Adipose tissue (tissue), 3 donors: ENCODE results near the gene CNN2. TPM values are rescaled to one million over a fixed set of nuclear protein-coding genes. Genes with fewer than 3 reads are reported as not detected.

ENCODE experiments used
- H3K27ac ChIP-seq: one replicate; pipeline ENCODE4 v1.5.1; 2013; ENCODE audit warnings: low read depth, low read length
- WGBS, 3 donors: extraction: QIAGEN DNeasy Blood & Tissue Kit; methylation state at CpG; one replicate each; pipeline ENCODE4 v1.1.7; 2013; 5-methylcytosine and 5-hydroxymethylcytosine counted together
- polyA plus RNA-seq, 3 donors: library from polyadenylated mRNA; stranded (reverse); fragments of 200-250 nt; gene quantifications; one replicate each; pipeline ENCODE4 v1.2.3, GENCODE V29; 2013
- donor health status: healthy with polysubstance abuse.
- donor health status: Bipolar disorder and iron deficiency.
- donor health status: healthy.

CNN2 gene
- polyA plus RNA-seq, 3 donors: 39.3 to 107 (median 76.1) TPM

- WGBS, 3 donors: 37 to 67% (median 51%) methylated on average over 45 of the region's 45 CpGs
- H3K27ac ChIP-seq: no peak overlapping the region
Measured at GRCh38 chr19:1068009-1069001, 41.9 kb downstream of the CNN2 start.

GRCh38 chr19:1069009-1069779 is 42.8 kb downstream of the CNN2 start:
- WGBS, 3 donors: 32 to 64% (median 35%) methylated on average over 25 of the region's 25 CpGs

GRCh38 chr19:1070576-1070930 is 44.1 kb downstream of the CNN2 start:
- WGBS, 3 donors: 22 to 44% (median 36%) methylated on average over 21 of the region's 21 CpGs
- no peak overlapping the region for H3K27ac ChIP-seq

More at GRCh38 chr19:1069009-1069779, 42.8 kb downstream of the CNN2 start:
- no peak overlapping the region for H3K27ac ChIP-seq

- 14 to 43% (median 29%) methylated on average over 77 to 99 of the region's 99 CpGs for WGBS, 3 donors
- no peak overlapping the region for H3K27ac ChIP-seq
Measured at GRCh38 chr19:1070931-1071791, 44.8 kb downstream of the CNN2 start.

- WGBS, 3 donors: 77 to 87% (median 84%) methylated on average over 11 of the region's 11 CpGs
- no peak overlapping the region for H3K27ac ChIP-seq
Measured at GRCh38 chr19:1072371-1073015, 46.1 kb downstream of the CNN2 start.

GRCh38 chr19:1073063-1073955 is 46.9 kb downstream of the CNN2 start:
- WGBS, 3 donors: 86 to 94% (median 91%) methylated on average over 30 of the region's 30 CpGs
- no peak overlapping the region for H3K27ac ChIP-seq

- no peak overlapping the region for H3K27ac ChIP-seq
- 67 to 81% (median 70%) methylated on average over 27 to 28 of the region's 28 CpGs for WGBS, 3 donors
Measured at GRCh38 chr19:1073956-1074517, 47.6 kb downstream of the CNN2 start.

GRCh38 chr19:1074544-1075283 is 48.3 kb downstream of the CNN2 start:
- whole genome bisulfite sequencing, 3 donors: 25 to 77% (median 31%) methylated on average over 45 to 54 of the region's 54 CpGs
- H3K27ac ChIP-seq: no peak overlapping the region

- WGBS, 3 donors: 81 to 89% (median 83%) methylated on average over 4 of the region's 4 CpGs
Measured at GRCh38 chr19:1076046-1076386, 49.6 kb downstream of the CNN2 start.

GRCh38 chr19:1076951-1077350 is 50.5 kb downstream of the CNN2 start:
- no peak overlapping the region for H3K27ac ChIP-seq
- 28 to 70% (median 33%) methylated on average over 16 of the region's 16 CpGs for WGBS, 3 donors

More at GRCh38 chr19:1076046-1076386, 49.6 kb downstream of the CNN2 start:
- no peak overlapping the region for H3K27ac ChIP-seq

GRCh38 chr19:1079566-1080111 is 53.2 kb downstream of the CNN2 start:
- H3K27ac ChIP-seq: no peak overlapping the region
- 86 to 92% (median 90%) methylated on average over 39 to 45 of the region's 45 CpGs for WGBS, 3 donors

- no peak overlapping the region for H3K27ac ChIP-seq
- WGBS, 3 donors: 93 to 95% (median 95%) methylated on average over 50 of the region's 50 CpGs
Measured at GRCh38 chr19:1080360-1081161, 54.2 kb downstream of the CNN2 start.

- no peak overlapping the region for H3K27ac ChIP-seq
- WGBS, 3 donors: 58 to 84% (median 67%) methylated on average over 55 to 58 of the region's 58 CpGs
Measured at GRCh38 chr19:1081301-1082164, 55.1 kb downstream of the CNN2 start.
